Activated CD8-positive, alpha-beta memory T cell treated with anti-CD3 and anti-CD28 coated beads, Interleukin-2, amount 50 U/mL, for 48 hours (primary cell): ENCODE data around the gene ATP6V0A1.
"Not testable (repeated sequence)": the region's sequence is repeated elsewhere in the genome, so short reads cannot be mapped to it uniquely, and the experiment has no call there.

Experiments used
- DNase-seq: peaks from one replicate; pipeline ENCODE4 v3.0.0-alpha.2; 2020

The ATP6V0A1 gene

GRCh38 chr17:42477824-42478223, 19.1 kb downstream of the ATP6V0A1 start:
- not testable (repeated sequence) for DNase-seq

GRCh38 chr17:42484304-42484703, 25.6 kb downstream of the ATP6V0A1 start:
- peak; percentile 76 for DNase-seq

- no peak for DNase-seq
These were observed 27.0 kb downstream of the ATP6V0A1 start for GRCh38 chr17:42485680-42486079.

GRCh38 chr17:42488032-42488431, 29.4 kb downstream of the ATP6V0A1 start:
- DNase-seq = no peak

- no peak for DNase-seq
These were observed 34.6 kb downstream of the ATP6V0A1 start for GRCh38 chr17:42493319-42493718.

GRCh38 chr17:42494673-42495072, 36.0 kb downstream of the ATP6V0A1 start:
- DNase-seq = no peak

GRCh38 chr17:42498828-42499227, 40.1 kb downstream of the ATP6V0A1 start:
- no peak for DNase-seq

GRCh38 chr17:42502091-42502490, 43.4 kb downstream of the ATP6V0A1 start:
- no peak for DNase-seq

- DNase-seq = no peak
These were observed 44.2 kb downstream of the ATP6V0A1 start for GRCh38 chr17:42502926-42503325.

- DNase-seq = no peak
These were observed 49.0 kb downstream of the ATP6V0A1 start for GRCh38 chr17:42507671-42508070.

- no peak for DNase-seq
These were observed 49.9 kb downstream of the ATP6V0A1 start for GRCh38 chr17:42508426-42509165.

GRCh38 chr17:42509409-42509808, 50.7 kb downstream of the ATP6V0A1 start:
- no peak for DNase-seq

- no peak for DNase-seq
These were observed 51.2 kb downstream of the ATP6V0A1 start for GRCh38 chr17:42509841-42510240.

- no peak for DNase-seq
These were observed 53.6 kb downstream of the ATP6V0A1 start for GRCh38 chr17:42512246-42512645.

- no peak for DNase-seq
These were observed 54.1 kb downstream of the ATP6V0A1 start for GRCh38 chr17:42512733-42513251.

GRCh38 chr17:42513686-42514085, 55.0 kb downstream of the ATP6V0A1 start:
- no peak for DNase-seq

- no peak for DNase-seq
These were observed 55.6 kb downstream of the ATP6V0A1 start for GRCh38 chr17:42514279-42514678.

- DNase-seq = no peak
These were observed 56.2 kb downstream of the ATP6V0A1 start for GRCh38 chr17:42514867-42515266.

- DNase-seq = peak; percentile 95
These were observed 58.8 kb downstream of the ATP6V0A1 start for GRCh38 chr17:42517516-42517915.

- no peak for DNase-seq
These were observed 59.5 kb downstream of the ATP6V0A1 start for GRCh38 chr17:42518046-42518754.

GRCh38 chr17:42518755-42519545, 60.3 kb downstream of the ATP6V0A1 start:
- DNase-seq = no peak

- DNase-seq = no peak
These were observed 61.1 kb downstream of the ATP6V0A1 start for GRCh38 chr17:42519546-42520491.
